ENCODE results near the gene GUCA2A.
"Not testable (repeated sequence)": the region's sequence is repeated elsewhere in the genome, so short reads cannot be mapped to it uniquely, and the experiment has no call there.

GUCA2A gene, protein sequence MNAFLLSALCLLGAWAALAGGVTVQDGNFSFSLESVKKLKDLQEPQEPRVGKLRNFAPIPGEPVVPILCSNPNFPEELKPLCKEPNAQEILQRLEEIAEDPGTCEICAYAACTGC

DNA sequence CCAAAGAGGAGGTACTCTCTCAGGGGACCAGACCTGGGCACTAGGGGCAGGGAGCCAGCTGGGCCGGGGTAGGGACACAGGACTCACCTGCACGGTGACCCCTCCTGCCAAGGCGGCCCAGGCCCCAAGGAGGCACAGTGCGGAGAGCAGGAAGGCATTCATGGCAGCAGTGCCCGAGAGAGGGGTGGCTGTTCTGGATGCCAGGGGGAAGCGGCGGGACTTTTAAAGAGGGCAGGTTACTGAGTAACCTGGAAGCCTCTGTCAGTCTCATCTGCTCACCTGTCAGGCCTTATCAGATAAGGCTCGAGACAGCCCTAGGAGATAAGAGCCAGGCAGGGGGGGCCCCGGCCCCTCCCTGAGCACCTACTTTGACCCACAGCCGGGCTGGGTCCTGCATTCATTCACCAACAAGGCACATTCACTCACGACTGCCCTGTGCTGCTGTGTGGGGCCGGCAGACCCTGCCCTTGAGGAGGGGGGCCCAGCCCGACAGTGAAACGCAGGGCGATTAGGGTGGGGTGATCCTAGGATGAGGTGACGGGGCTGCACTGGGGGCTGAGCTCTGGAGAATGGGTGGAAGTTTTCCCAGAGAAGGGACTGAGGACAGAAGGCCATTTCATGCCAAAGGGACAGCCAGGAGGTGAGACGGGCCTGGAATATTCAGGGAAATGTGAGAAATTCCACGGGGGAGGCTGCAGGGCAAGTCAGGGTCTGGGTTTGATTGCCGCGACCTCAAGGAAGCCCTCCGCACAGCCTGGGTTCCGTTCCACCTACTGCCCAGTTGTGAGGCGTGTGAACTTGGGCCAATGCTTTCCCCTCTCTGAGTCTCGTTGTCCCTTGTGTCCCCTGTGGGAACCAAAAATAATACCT is at the start of gene GUCA2A:
TSS of gene GUCA2A (minus strand) at position 195 of the 870 bp plus-strand sequence. CDS start at position 162, 33 bp downstream.
- DNase-seq (ENCODE audit: low read depth): no peak

DNA sequence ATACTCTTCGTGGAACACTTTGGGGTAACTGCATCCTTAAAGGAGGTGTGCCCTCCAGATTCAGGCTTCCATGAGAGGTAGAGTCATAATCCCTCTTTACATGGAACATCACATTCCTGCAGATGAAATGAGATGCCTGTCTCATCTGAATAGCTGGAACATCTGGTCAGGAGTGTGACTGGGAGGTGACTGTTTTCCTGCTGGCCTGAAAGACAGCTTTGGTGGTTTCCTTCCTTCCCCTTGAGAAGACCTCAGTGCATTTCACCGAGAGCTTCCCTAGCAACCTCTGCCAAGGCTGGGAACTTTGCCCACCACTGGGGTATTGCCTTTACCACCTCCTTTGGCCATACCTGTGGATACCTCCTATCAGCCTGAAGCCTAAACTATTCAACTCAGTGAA is 46.7 kb upstream of the GUCA2A start:
- DNase-seq (ENCODE audit: low read depth): no peak

DNA sequence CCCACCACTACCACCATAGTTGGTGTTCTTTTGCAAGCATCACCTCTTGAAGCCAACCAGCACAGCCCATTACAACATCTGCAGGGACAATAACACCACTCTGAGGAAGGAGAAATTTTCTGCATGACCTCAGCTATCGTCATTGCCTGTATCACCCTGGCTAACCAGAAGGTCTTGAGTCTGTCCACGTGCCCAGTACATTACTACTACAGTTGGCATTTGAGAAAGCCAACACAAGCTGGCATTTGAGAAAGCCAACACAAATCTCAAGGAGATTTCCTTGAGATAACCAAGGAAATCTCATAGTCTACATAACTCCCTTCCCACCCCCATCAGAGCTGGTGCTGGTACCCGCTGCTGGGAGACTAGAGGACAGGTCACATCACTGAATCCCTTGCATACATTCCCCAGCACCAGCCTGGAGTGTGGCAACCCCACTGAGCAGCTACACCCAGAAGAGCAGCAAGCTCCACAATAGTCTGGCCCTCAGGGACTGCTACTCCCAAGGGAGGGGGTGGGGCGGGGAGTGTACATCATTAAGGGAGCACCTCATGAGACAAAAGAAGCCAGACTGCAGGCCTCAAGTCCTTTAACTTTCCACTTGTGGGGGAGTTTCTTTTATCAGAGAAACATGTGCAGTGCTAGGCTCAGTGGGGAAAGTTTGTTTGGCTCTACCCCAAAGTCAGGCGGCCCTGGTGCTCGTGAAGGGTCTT is 46.0 kb upstream of the GUCA2A start:
- DNase-seq (ENCODE audit: low read depth): no peak

DNA sequence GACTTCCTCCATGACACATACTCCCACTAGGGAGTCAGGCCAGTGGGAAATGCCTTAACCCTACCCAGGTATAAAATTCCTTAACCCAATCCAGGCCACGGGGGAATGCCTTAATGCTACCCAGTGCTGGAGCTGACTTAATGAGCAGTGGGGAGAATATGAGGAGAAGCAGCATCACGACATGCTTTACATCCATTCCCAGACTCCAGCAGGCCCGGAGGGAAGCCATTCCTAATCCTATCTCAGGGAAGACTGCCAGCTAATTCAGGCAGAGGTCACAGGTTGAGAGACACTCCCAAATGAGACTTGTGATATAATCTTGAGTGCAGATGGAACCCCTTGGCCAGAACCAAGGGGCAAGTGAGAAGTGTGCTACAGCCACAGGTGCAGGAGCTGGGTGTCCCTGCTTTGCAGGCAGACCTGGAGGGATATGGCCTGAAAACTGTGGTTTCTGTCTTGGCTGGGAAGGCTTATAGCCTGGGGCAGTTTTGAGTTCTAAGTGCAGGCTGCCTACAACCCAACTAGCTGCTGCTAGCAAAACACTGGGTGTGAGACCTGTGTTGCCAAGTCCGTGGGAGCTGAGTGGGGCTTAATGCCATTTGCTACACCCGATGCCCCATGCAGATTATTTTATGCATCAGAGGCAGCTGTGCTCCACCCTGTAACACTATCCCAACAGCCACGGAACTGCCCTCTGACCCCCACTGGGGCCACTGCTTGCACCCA is 45.1 kb upstream of the GUCA2A start:
- no peak for DNase-seq (ENCODE audit: low read depth)

DNA sequence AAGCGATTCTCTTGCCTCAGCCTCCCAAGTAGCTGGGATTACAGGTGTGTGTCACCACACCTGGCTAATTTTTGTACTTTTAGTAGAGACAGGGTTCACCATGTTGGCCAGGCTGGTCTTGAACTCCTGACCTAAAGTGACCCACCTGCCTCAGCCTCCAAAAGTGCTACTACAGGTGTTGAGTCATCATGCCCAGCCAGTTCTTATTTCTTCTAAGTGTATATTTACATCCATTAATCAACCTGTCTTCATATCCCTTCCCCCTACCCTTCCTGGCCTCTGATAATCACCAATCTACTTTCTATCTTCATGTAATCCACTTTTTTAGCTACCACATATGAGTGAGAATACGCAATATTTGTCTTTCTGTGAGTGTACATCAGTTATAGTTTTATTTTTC is 42.4 kb upstream of the GUCA2A start:
- not testable (repeated sequence) for DNase-seq (ENCODE audit: low read depth)

DNA sequence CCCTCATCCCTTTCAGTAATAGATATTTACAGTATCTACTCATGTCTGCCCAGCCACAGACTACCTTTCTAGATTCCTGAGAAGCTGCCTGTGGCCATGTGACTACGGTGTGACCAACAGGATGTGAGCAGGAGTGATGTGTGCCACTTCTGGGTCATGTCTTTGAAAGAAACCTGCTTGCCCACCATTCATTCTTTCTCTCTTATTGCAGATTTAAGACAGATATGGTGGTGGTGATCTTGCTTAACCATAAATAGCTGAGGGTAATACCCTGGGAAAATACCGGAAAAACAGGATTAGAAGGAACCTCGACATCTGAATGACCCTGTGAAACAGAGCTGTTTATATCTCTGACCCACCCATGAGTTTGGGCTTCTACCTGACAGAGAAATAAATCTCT is 41.6 kb upstream of the GUCA2A start:
- DNase-seq (ENCODE audit: low read depth): no peak

DNA sequence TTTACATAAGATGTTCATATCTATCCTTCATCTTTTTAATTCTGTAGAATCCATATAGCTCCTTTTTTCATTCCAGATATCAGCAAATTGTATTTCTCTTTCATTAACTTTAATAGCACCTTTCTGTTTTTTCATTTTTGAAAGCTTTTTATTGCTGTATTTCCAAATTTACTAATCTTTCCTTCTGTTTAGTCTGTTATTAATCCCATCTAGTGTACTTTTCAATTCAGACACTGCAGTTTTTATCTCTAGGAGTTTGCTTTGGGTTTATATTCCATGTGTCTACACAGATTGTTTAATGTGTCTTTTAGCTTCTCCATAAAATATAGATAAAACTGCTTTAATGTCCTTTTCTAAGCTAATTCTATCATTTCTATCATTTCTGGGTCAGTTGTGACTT is 37.4 kb upstream of the GUCA2A start:
- no peak for DNase-seq (ENCODE audit: low read depth)

DNA sequence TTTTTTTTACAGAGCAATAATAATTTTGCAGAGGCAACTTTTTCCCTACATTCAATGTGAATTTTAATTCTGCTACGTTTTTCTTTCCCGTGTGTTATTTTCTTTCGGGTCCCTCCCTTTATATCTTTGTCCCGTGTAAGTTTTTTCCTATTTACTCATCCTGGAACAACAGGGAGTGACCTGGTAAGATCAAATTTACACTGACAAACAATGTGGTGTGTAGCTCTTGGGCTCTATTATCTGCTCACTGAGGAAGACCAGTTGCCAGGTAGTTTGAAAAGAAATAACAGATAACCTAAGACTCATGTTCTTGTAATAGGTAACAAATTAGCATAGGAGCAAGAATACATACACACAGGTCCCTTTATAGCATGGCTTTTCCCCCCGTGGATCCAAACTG is 33.7 kb upstream of the GUCA2A start:
- no peak for DNase-seq (ENCODE audit: low read depth)

DNA sequence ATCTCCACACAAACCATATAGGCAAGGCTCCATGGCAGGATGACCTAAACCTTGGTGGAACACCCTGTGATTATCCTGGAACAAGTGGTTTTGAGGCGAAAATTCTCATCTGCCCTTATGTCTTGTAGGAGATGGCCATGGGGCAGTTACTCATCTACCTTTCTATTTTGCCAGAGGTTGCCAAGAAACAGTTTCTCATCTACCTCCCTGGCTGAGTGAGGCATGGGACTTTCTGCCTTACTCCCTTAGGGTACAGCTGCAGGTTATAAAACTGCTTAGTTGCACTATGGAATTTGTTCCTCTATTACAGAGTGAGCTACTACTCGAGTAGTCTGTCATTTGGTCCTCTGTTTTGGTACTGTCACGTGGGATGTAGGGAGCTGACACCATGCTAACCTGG is 31.3 kb upstream of the GUCA2A start:
- DNase-seq (ENCODE audit: low read depth): no peak

DNA sequence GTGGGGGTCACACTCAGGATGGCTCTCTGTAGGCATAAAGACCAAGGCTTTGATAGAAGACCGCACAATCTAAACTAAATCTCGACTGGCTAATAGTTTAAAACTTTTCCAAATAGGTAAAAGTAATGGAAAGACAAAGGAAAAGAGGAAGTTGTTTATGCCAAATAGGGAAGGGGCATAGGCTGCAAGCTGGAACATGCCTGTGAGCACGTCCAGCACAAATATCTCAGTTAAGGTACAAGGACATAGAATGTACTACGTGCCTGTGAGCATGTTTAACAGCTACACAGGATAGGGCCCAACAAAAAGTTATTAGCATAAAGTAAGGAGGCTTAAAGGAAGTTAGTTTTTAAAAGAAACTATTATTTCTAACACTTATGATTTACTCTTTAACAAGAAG is 27.6 kb upstream of the GUCA2A start:
- DNase-seq (ENCODE audit: low read depth): no peak

DNA sequence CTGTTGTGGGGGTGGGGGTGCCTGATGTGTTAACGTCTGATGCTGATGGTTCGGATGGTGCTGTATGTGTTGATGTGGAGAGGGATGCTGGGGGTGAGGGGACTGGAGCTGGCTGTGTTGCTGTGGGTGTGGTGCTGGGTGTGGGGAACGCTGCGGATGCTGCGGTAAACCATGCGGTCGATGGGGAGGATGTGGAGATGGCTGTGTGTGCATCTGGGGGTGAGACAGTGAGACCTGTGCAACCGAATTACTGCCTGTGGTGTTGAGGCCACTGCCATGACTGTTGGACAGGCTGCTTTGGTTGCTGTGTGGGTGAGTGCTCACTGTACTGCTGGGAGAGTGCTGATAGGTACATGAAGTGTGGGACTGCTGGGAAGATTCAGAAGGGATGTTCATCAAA is 26.8 kb upstream of the GUCA2A start:
- no peak for DNase-seq (ENCODE audit: low read depth)

DNA sequence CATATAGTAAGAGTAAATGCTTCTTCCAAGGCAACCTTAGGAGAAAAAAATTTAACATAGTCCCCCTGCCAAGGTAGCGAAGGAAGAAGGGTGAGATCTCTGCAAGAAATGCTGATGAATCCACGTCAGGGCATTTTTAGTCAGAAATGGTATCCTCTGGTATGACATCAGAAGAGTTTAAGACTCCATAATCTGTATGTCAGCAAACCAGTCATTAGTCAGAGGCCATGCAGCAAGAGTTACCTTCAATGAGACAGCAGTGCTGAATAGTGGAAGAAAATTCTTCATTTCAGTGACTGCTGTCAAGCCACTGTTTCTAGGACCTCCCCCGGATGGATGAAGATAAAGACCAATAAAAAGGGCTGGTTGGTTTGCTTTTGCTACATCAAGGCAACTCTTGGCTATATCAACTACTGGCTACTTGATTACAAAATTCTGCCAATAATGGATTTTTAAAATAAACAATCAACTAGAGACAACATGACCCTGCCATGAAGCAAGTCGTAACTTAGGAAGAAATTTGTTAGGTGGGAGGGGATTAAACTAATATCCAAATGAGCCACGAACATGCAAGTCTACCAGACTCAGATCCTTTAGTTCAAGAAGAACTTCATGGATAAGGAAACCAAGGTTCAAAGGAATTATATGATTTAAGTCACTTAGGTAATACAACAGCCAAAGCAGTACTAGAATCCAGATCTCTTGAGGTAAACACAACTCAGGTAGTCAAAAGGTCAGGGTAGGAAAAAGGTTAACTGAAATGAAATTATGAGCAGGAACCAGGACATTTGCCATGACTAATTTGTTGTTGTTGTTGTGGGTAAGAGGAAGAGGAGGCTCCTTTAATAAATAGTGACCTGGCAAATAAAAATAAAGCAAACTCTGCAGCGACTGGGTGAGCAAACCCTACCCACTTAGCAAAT is 25.6 kb upstream of the GUCA2A start:
- DNase-seq (ENCODE audit: low read depth): no peak

DNA sequence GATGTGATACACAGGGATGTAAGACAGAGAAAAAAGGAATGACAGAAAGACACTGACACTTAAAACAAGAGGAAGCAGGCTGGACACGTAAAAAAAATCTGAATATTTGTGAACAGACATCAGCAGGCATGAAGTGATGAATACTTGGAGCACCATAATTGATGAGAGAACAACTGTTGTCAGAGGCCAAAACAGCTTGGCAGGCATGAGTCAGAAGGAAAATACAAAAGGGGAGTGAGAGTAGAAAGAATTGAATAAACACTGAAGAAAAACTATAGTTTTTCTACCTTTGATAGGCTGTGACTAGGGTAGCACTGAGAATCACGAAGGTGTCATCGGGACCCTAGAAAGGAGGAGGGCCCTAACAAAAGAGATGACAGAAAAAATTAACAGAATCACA is 21.6 kb upstream of the GUCA2A start:
- no peak for DNase-seq (ENCODE audit: low read depth)

DNA sequence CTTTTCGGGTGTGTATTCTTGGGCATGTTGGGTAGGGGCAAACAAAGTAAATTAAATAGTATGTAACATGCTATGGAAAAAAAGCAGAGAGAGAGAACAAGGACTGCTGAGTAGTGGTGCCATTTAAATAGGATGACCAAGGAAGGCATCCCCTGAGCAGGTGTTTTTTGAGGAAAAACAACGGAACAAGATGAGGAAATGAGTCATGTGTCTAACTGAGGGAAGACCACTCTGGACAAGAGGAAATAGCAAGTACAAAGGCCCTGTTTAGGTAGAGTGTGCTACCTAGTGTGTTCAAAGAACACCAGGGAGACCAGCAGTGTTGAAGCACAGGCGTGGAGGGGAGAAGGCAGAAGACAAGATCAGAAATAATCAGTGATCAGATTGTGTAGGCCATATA is 20.1 kb upstream of the GUCA2A start:
- DNase-seq (ENCODE audit: low read depth): no peak

DNA sequence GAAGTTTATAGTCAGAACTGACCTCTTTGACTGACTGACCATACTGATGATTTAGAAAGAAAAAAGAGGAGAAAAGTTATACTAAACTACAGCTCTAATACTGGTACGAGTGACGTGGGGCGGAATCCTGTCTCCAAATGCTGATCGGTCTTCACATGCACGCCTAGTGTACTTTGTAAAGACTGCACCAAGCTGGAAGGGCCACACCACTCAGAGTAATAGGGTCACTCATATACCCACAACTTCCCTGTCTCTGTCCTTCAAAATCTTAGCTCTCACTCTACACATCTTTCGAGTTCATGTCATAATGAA is 19.4 kb upstream of the GUCA2A start:
- no peak for DNase-seq (ENCODE audit: low read depth)

DNA sequence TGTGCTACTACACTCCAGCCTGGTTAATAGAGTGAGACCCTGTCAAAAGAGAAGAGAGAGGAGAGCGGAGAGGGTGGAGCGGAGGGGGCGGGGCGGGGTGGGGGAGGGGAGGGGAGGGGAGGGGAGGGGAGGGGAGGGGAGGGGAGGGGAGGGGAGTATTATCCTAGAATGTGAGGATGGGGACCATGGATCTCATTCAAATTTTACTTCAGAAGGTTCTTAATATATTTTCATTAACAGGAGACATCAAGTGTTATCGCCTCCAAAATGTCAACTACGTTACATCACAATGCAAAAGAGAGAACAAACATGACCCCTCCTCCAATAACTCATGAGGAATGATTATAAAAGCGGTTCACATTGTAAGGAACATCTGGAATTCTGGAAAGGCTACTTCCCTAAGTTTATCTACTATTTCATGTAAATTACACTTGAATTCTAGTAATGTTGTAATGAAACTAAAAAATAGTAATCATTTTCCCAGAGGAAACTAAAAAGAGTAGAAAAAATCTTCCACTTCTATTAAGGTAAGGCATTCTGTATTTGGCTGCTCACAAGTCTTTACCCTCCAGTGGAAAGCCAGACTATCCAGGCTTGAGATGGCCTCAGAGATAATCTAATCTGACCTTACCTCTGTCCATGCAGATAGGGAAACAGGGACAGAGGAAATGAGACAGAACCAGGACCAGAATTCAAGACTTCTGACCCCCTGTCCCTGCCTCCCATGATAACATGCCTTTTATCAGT is 18.8 kb upstream of the GUCA2A start:
- DNase-seq (ENCODE audit: low read depth): no peak

DNA sequence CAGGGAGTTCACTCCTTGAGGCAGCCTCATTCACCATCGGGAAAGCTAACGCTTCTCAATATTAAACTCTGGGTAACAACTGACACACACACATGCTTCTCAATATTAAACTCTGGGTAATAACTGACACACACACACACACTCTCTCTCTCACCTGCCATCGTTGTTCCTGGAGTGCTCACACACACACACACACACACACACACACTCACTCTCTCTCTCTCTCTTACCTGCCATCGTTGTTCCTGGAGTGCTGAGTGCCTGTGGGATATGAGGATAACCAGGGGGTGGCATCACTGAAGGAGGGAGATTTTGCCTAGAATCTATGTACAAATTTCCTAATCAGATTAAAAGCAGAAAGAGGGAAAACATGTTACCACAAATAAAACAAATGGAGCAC is 17.1 kb upstream of the GUCA2A start:
- no peak for DNase-seq (ENCODE audit: low read depth)

DNA sequence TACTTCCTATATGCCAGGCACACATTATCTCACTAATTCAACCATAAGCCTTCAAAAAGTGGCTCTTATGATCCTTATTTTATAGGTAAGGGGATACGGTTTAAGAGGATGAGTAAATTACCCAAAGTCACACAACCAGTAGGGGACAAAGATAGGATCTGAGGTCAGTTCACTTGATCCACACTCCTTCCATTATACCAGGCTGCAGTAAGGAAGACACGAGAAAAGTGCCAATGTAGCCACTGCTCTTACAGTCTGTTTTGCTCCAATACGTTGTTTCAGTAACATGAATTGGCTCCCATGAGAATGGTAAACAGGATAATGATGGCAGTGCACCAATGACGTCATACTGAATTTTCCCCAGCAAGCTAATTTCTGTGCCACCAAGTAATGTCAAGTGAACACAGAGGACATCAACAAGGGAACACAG is 15.4 kb upstream of the GUCA2A start:
- DNase-seq (ENCODE audit: low read depth): no peak

DNA sequence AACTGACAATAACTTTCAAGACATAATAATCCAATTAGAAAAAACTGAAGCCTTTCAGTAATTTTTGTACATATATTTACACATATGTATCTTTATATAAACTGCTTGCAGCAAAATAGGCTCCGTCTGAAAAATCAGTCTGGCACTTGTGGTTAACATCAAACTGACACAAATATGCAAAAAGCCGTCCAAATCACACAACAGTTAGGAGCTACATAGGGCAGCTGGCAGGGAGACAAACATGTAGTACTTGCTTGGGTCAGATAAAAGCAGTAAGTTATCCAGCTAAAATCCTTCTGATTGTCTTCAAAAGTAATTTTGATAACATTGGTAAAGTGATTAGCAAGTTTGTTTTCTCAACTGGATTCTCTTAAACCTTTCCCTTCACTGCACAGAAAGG is 14.7 kb upstream of the GUCA2A start:
- no peak for DNase-seq (ENCODE audit: low read depth)

DNA sequence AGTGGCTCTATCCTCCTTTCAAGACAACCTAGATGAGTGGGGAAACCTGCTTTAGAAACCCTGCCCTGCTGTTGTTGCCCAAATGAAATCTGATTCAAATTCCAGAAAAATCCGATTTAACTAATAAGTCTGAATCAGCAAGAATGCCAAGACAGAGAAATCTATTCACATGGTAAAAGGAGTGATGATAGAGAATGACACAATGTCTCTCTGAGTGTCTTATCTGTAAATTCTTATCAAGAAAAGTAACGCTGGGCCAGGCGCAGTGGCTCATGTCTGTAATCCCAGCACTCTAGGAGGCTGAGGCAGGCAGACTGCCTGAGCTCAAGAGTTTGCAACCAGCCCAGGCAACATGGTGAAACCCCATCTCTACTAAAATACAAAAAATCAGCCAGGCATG is 13.7 kb upstream of the GUCA2A start:
- no peak for DNase-seq (ENCODE audit: low read depth)

DNA sequence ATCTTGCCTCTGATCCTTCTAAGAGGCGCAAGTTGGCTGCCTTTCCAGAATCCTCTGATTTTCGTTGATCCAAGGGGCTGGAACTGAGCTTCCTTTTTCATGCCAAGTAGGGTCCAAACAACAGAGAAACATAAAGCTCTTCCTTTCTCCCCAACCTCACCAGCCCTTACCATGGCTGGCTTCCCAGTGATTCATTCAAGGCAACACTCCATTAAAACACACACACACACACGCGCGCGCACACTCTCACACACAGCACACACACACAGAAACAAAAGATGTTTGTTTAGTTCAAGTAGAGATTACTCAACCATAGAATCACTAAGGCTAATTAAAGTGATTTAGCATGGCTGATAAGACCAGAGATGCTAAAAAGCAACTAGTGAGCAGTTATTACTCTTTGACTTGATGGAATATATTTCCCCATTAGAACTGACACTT is 13.0 kb upstream of the GUCA2A start:
- no peak for DNase-seq (ENCODE audit: low read depth)

All from activated T-cell treated with anti-CD3 and anti-CD28 coated beads for 48 hours (primary cell).